ENCODE results near the gene WDR81.
"Not testable (repeated sequence)": the region's sequence is repeated elsewhere in the genome, so short reads cannot be mapped to it uniquely, and the experiment has no call there.

Gene WDR81

GRCh38 chr17:1732241-1732832 lies 7.8 kb downstream of the WDR81 start:
- DNase-seq: no peak

GRCh38 chr17:1732833-1733321 lies 8.4 kb downstream of the WDR81 start:
- DNase-seq: no peak

- DNase-seq: no peak
Measured at GRCh38 chr17:1733759-1734158, 9.3 kb downstream of the WDR81 start.

- no peak for DNase-seq
Measured at GRCh38 chr17:1735418-1735817, 10.9 kb downstream of the WDR81 start.

- no peak for DNase-seq
Measured at GRCh38 chr17:1735834-1736347, 11.4 kb downstream of the WDR81 start.

- DNase-seq: no peak
Measured at GRCh38 chr17:1736348-1737281, 12.1 kb downstream of the WDR81 start.

- DNase-seq: no peak
Measured at GRCh38 chr17:1737531-1738291, 13.2 kb downstream of the WDR81 start.

- DNase-seq: not testable (repeated sequence)
Measured at GRCh38 chr17:1741899-1742298, 17.4 kb downstream of the WDR81 start.

- DNase-seq: no peak
Measured at GRCh38 chr17:1742371-1743087, 18.0 kb downstream of the WDR81 start, which contains the start of gene SERPINF2. TSS of gene SERPINF2 (plus strand) at chr17:1742871. CDS start at chr17:1744996, 2,125 bp downstream.

GRCh38 chr17:1743088-1743439 lies 18.6 kb downstream of the WDR81 start:
- no peak for DNase-seq

- DNase-seq: no peak
Measured at GRCh38 chr17:1744551-1745512, 20.3 kb downstream of the WDR81 start.

GRCh38 chr17:1745513-1746020 lies 21.1 kb downstream of the WDR81 start:
- no peak for DNase-seq

- DNase-seq: no peak
Measured at GRCh38 chr17:1746975-1747543, 22.6 kb downstream of the WDR81 start.

- no peak for DNase-seq
Measured at GRCh38 chr17:1750628-1751027, 26.1 kb downstream of the WDR81 start.

GRCh38 chr17:1752425-1753262 lies 28.1 kb downstream of the WDR81 start:
- no peak for DNase-seq

GRCh38 chr17:1753767-1754429 lies 29.4 kb downstream of the WDR81 start:
- DNase-seq: no peak

GRCh38 chr17:1754430-1755112 lies 30.1 kb downstream of the WDR81 start:
- no peak for DNase-seq

GRCh38 chr17:1755252-1755826 lies 30.8 kb downstream of the WDR81 start:
- no peak for DNase-seq
